Measurements from ENCODE around the gene FOXJ3. TPM values are rescaled to one million over a fixed set of nuclear protein-coding genes. Genes with fewer than 3 reads are reported as not detected.

The FOXJ3 gene
- total and polyA plus RNA-seq, 9 donors = 18.7 to 59.0 (median 49.4) TPM

DNA sequence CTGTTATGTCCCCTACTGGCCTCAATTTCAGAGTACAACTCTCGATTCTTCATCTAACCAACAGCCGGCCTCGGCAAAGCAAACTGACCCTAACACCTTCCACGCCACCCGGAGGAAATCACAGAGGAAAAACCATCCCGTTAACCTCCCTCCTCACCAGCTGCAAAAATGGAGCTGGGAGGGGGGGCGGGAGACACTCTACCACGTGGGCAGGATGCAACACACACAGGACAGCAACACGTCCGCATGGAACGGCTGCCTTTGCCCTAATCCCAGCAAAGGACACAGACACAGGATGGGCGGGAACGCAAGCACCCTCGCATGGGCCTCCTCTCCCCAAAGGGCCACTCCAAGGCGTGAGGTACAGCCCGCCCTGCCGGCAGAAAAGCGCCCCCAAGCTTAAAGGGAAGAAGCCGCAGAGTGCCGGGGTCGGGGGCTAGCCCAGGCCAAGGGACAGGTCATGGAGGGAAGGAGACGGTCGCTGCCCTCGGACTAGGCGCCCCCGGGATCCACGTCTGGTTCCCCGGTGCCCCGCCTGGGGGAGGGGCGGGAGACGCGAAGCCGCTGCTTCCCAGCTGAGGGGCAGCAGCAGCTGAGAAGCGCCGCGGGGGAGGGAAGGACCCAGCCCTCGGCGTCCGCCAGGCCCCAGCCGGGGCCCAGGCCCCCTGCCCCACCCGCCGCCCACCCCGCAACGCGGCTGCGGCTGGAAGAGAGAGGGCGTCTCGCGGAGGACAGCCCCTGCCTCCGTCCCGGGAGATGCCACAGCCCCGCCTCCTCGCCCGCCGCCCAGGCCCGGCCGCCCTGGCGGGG is 590 bp downstream of the FOXJ3 start:
- intact Hi-C loops (cut with DNase I) = loop anchor here in 1 of 4 donors (10.0 kb wide), 1 partner anchor 160 kb away; no protein-coding TSS in a partner anchor
- peaks cover 4% of the 10 kb centered on the region for H3K4me1 ChIP-seq (ENCODE audit: insufficient read depth)

DNA sequence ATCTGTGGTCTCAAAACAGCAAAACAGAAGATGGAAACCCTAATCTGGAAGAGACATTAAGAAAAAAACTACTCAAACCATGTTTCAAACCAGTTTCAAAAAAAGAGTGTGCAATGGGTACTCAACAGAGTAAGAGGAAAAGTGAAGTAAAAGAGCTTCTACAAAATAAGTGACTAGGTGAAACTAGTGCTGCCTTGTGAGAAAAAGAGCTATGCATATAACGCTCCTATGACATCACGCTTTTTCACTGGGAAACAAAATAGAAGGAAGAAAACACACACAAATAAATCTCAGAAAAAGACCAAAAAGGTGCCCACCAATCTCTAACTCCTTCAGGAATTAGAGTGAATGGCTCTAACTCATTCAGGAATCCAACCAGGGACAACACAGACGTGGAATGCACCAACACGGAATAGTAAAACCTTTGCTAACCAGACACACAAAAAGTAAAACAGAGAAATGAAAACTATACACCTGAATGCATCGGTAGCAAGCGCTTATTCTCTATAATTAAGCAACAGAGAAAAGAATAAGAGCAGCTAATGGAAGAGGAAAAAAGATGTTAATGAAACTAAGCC is 1.3 kb downstream of the FOXJ3 start:
- intact Hi-C loops (cut with DNase I) = loop anchor here in 1 of 4 donors (10.0 kb wide), 1 partner anchor 159 kb away; no protein-coding TSS in a partner anchor
- H3K27ac ChIP-seq = no peak overlapping the region
- H3K4me1 ChIP-seq (ENCODE audit: insufficient read depth) = peaks cover 4% of the 10 kb centered on the region
- no peaks in the 10 kb centered on the region for H3K9me3 ChIP-seq
- H3K27me3 ChIP-seq = no peaks in the 10 kb centered on the region
- 4 to 6% (median 5%) methylated on average over 6 of the region's 6 CpGs for WGBS, 3 donors
- TF ChIP-seq EP300 (IDR thresholded peaks at IDR 0.05) (no peak), POLR2A (IDR thresholded peaks at IDR 0.05) (no peak)
- TF ChIP-seq, protein P1, sequence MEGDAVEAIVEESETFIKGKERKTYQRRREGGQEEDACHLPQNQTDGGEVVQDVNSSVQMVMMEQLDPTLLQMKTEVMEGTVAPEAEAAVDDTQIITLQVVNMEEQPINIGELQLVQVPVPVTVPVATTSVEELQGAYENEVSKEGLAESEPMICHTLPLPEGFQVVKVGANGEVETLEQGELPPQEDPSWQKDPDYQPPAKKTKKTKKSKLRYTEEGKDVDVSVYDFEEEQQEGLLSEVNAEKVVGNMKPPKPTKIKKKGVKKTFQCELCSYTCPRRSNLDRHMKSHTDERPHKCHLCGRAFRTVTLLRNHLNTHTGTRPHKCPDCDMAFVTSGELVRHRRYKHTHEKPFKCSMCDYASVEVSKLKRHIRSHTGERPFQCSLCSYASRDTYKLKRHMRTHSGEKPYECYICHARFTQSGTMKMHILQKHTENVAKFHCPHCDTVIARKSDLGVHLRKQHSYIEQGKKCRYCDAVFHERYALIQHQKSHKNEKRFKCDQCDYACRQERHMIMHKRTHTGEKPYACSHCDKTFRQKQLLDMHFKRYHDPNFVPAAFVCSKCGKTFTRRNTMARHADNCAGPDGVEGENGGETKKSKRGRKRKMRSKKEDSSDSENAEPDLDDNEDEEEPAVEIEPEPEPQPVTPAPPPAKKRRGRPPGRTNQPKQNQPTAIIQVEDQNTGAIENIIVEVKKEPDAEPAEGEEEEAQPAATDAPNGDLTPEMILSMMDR (IDR thresholded peaks at IDR 0.05) = no peak
- peak overlapping the region; percentile 90 for H3K4me3 ChIP-seq
- no peak for DNase-seq
- no peaks in the 10 kb centered on the region for H3K36me3 ChIP-seq

More for the DNA sequence above, 590 bp downstream of the FOXJ3 start:
- no peaks in the 10 kb centered on the region for H3K36me3 ChIP-seq
- H3K4me3 ChIP-seq = peak overlapping the region; percentile 90
- H3K27ac ChIP-seq = peak overlapping the region; percentile 64 to 80
- H3K9me3 ChIP-seq = no peaks in the 10 kb centered on the region
- TF ChIP-seq, protein P1 (IDR thresholded peaks at IDR 0.05) = no peak
- TF ChIP-seq POLR2A (IDR thresholded peaks at IDR 0.05) (no peak), EP300 (IDR thresholded peaks at IDR 0.05) (no peak)
- H3K27me3 ChIP-seq = no peaks in the 10 kb centered on the region
- DNase-seq = peak in 2 of 5 donors; percentile 44 to 45
- 0 to 2% (median 1%) methylated on average over 30 to 58 of the region's 58 CpGs for WGBS, 3 donors

DNA sequence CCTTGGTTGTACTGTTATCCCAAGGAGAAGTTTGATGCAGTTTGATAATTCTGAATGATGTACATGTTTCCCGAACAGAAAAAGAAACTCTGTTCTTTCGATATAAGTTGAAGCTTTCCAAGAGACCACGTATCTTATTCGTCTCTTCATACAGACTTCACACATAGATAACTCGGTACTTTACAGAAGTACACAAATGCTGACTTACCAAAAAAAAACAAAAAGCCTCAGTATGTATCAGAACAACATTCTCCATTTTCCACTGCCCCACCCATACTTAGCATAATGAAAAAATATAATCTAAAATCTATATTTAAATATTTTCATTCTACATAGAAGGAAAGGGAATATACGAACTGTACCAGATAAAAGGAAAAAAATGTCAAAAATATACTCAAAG is 2.2 kb downstream of the FOXJ3 start:
- Histone ChIP-seq H3K4me3 (no peak overlapping the region), H3K27me3 (no peaks in the 10 kb centered on the region), H3K4me1 (ENCODE audit: insufficient read depth) (peaks cover 8% of the 10 kb centered on the region), H3K27ac (no peak overlapping the region), H3K9me3 (no peaks in the 10 kb centered on the region), H3K36me3 (no peaks in the 10 kb centered on the region)
- DNase-seq = no peak
- intact Hi-C loops (cut with DNase I) = loop anchor here in 1 of 4 donors (10.0 kb wide), 1 partner anchor 158 kb away; no protein-coding TSS in a partner anchor
- 64 to 72% (median 72%) methylated on average over 6 of the region's 6 CpGs for WGBS, 3 donors
- TF ChIP-seq, protein P1 (IDR thresholded peaks at IDR 0.05) = no peak
- TF ChIP-seq EP300 (IDR thresholded peaks at IDR 0.05) = no peak
- TF ChIP-seq POLR2A (IDR thresholded peaks at IDR 0.05) = no peak

DNA sequence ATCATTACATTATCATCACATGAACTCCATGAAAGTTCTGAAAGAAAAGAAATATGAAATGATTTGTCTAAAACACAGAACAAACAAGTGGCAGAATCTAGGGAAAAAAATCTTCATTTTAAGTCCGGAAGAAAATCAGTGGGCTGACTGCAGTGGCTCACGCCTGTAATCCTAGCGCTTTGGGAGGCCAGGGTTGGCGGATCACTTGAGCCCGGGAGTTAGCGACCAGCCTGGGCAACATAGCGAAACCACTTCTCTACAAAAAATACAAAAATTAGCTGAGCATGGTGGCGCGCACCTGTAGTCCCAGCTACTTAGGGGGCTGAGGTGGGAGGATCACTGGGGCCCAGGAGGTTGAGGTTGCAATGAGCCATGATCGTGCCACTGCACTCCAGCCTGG is 4.8 kb downstream of the FOXJ3 start:
- WGBS, 3 donors = 91 to 97% (median 96%) methylated on average over 10 of the region's 10 CpGs
- Histone ChIP-seq H3K27me3 (no peaks in the 10 kb centered on the region), H3K4me3 (no peak overlapping the region), H3K4me1 (ENCODE audit: insufficient read depth) (peaks cover 9% of the 10 kb centered on the region), H3K36me3 (no peaks in the 10 kb centered on the region), H3K27ac (no peak overlapping the region), H3K9me3 (no peaks in the 10 kb centered on the region)
- intact Hi-C loops (cut with DNase I) = loop anchor here in 1 of 4 donors (10.0 kb wide), 1 partner anchor 155 kb away; no protein-coding TSS in a partner anchor
- DNase-seq = no peak
- no peak for TF ChIP-seq EP300 (IDR thresholded peaks at IDR 0.05)
- TF ChIP-seq POLR2A (IDR thresholded peaks at IDR 0.05) = no peak
- TF ChIP-seq, protein P1 (IDR thresholded peaks at IDR 0.05) = no peak
